ENCODE results near the gene PGM2L1.

GRCh38 chr11:74397501-74398243 lies 561 bp downstream of the PGM2L1 start:
- TF ChIP-seq POLR2AphosphoS5 (IDR thresholded peaks at IDR 0.05; ENCODE audit: low read depth, low read length) (no peak), POLR2A (IDR thresholded peaks at IDR 0.05; ENCODE audit: low read depth, low read length) (no peak), TAF1 (IDR thresholded peaks at IDR 0.05; ENCODE audit: borderline replicate concordance, low read depth, low read length) (no peak)

Data from GM12892 (cell line).